ENCODE measurements around the gene MESP2. TPM values are rescaled to one million over a fixed set of nuclear protein-coding genes. Genes with fewer than 3 reads are reported as not detected.

The MESP2 gene
- total RNA-seq, 1 experiment from 2014 or later, result 1.1 TPM

- ATAC-seq (no peak), DNase-seq (ENCODE audit: low read depth, low spot score) (no peak)
- H3K27ac ChIP-seq (ENCODE audit: low read length), result peak overlapping the region; percentile 10; the same call in 1 of the 2 replicates
- peaks cover 40% of the 10 kb centered on the region for H3K4me1 ChIP-seq (ENCODE audit: control insufficient read depth, insufficient read depth, low read length)
- no peaks in the 10 kb centered on the region for H3K36me3 ChIP-seq (ENCODE audit: control insufficient read depth, insufficient read depth, low read length)
- no peaks in the 10 kb centered on the region for H3K9me3 ChIP-seq (ENCODE audit: control insufficient read depth, insufficient read depth, low read depth, low read length)
- POLR2A ChIA-PET, result no interaction called here
- in situ Hi-C loops (cut with HindIII; ENCODE audit: low pct_unique_long_range_greater_than_20kb, low sequenced_read_pairs) (no loop called here), intact Hi-C loops (cut with micrococcal nuclease; ENCODE audit: unreplicated experiment) (no loop called here)
- TF ChIP-seq TCF7L2 (IDR thresholded peaks at IDR 0.05; ENCODE audit: low read depth, low read length) (no peak), REST (IDR thresholded peaks at IDR 0.05; ENCODE audit: insufficient read depth in 1 of 2, low read depth in 2 of 2, low read length in 1 of 2) (no peak), POLR2AphosphoS5 (IDR thresholded peaks at IDR 0.05; ENCODE audit: low read depth, low read length) (no peak), CTCF (IDR thresholded peaks at IDR 0.05) (no peak), SIN3A (IDR thresholded peaks at IDR 0.05; ENCODE audit: borderline replicate concordance, insufficient read depth, low read depth, low read length) (no peak)
- no peaks in the 10 kb centered on the region for H3K27me3 ChIP-seq (ENCODE audit: control insufficient read depth, insufficient read depth, low read length)
- no peak overlapping the region for H3K4me3 ChIP-seq (ENCODE audit: low read depth in 2 of 2, low read length in 2 of 2)
- no TSS peak for BruUV-seq (replicated peaks)
- CTCF ChIA-PET, result no interaction called here
These were observed 39.6 kb downstream of the MESP2 start for GRCh38 chr15:89815769-89816168.

- DNase-seq (ENCODE audit: low read depth, low spot score) (no peak), ATAC-seq (no peak)
- Histone ChIP-seq H3K4me3 (ENCODE audit: low read depth in 2 of 2, low read length in 2 of 2) (peak overlapping the region in 1 of 2 experiments; percentile 2; a peak in 1 of 4 replicates), H3K4me1 (ENCODE audit: control insufficient read depth, insufficient read depth, low read length) (peaks cover 46% of the 10 kb centered on the region), H3K9me3 (ENCODE audit: control insufficient read depth, insufficient read depth, low read depth, low read length) (no peaks in the 10 kb centered on the region), H3K27me3 (ENCODE audit: control insufficient read depth, insufficient read depth, low read length) (no peaks in the 10 kb centered on the region), H3K27ac (ENCODE audit: low read length) (no peak overlapping the region), H3K36me3 (ENCODE audit: control insufficient read depth, insufficient read depth, low read length) (no peaks in the 10 kb centered on the region)
- intact Hi-C loops (cut with micrococcal nuclease; ENCODE audit: unreplicated experiment) (no loop called here), in situ Hi-C loops (cut with HindIII; ENCODE audit: low pct_unique_long_range_greater_than_20kb, low sequenced_read_pairs) (no loop called here)
- ChIA-PET POLR2A (interaction anchor here (0.6 to 0.7 kb wide), 2 partner anchors 10 to 34 kb away, joined by 5 read pairs; no protein-coding TSS in a partner anchor), CTCF (interaction anchor here (0.6 kb wide), 1 partner anchor 80 kb away, joined by 3 read pairs; no protein-coding TSS in a partner anchor)
- no TSS peak for BruUV-seq (replicated peaks)
- no peak for TF ChIP-seq REST (IDR thresholded peaks at IDR 0.05; ENCODE audit: insufficient read depth in 1 of 2, low read depth in 2 of 2, low read length in 1 of 2)
- TF ChIP-seq SIN3A (IDR thresholded peaks at IDR 0.05; ENCODE audit: borderline replicate concordance, insufficient read depth, low read depth, low read length), result no peak
- no peak for TF ChIP-seq TCF7L2 (IDR thresholded peaks at IDR 0.05; ENCODE audit: low read depth, low read length)
- TF ChIP-seq CTCF (IDR thresholded peaks at IDR 0.05), result no peak
- TF ChIP-seq POLR2AphosphoS5 (IDR thresholded peaks at IDR 0.05; ENCODE audit: low read depth, low read length), result no peak
These were observed 41.7 kb downstream of the MESP2 start for GRCh38 chr15:89817701-89818280.
